GM10266 (cell line): Measurements from ENCODE around the gene RALY.

Experiments used
- DNase-seq: peaks from one replicate; pipeline ENCODE4 v3.0.0; 2012; ENCODE audit errors: extremely low spot score
- TF ChIP-seq, protein P1 (sequence below): IDR thresholded peaks from 2 replicates; pipeline ENCODE4 v1.5.1; 2012; ENCODE audit warnings: mild to moderate bottlenecking, low read depth; ENCODE audit not compliant: control insufficient read depth, insufficient read depth; ENCODE audit errors: missing control alignments

Gene RALY

GRCh38 chr20:34085544-34086040 lies 91.9 kb downstream of the RALY start:
- no peak for DNase-seq
- TF ChIP-seq, protein P1, sequence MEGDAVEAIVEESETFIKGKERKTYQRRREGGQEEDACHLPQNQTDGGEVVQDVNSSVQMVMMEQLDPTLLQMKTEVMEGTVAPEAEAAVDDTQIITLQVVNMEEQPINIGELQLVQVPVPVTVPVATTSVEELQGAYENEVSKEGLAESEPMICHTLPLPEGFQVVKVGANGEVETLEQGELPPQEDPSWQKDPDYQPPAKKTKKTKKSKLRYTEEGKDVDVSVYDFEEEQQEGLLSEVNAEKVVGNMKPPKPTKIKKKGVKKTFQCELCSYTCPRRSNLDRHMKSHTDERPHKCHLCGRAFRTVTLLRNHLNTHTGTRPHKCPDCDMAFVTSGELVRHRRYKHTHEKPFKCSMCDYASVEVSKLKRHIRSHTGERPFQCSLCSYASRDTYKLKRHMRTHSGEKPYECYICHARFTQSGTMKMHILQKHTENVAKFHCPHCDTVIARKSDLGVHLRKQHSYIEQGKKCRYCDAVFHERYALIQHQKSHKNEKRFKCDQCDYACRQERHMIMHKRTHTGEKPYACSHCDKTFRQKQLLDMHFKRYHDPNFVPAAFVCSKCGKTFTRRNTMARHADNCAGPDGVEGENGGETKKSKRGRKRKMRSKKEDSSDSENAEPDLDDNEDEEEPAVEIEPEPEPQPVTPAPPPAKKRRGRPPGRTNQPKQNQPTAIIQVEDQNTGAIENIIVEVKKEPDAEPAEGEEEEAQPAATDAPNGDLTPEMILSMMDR, result no peak

GRCh38 chr20:34088305-34089174 lies 94.8 kb downstream of the RALY start:
- TF ChIP-seq, protein P1, result no peak
- no peak for DNase-seq

DNA sequence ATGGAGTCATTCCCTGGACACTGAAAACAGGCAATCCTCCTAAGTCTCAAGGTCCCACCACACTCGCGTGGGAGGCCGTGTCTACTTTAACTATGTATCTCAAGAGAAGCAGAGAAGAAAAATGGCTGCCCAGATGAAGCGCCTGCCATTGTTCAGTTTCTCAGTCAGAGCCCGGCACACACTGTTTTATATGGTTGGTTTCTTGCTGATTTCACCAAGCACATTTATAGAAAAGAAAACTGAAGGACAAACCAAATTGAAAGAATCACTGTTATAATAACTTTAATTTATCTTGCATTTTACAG lies 95.4 kb downstream of the RALY start:
- no peak for DNase-seq
- TF ChIP-seq, protein P1, result no peak

- no peak for DNase-seq
- TF ChIP-seq, protein P1, result no peak
Measured at GRCh38 chr20:34089655-34090345, 96.1 kb downstream of the RALY start.

DNA sequence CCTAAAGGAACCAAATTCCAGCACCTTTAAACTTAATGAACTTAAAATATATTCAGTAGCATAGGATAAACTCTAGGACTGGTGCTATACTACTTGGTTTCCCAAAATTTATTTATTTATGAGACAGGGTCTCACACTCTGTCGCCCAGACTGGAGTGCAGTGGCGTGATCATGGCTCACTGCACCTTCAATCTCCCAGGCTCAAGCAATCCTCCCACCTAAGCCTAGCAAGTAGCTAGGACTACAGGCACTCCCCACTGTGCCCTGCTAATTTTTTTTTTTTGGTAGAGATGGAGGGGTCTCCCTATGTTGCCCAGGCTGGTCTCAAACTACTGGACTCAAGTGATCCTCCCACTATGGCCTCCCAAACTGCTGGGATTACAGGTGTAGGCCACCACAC lies 96.9 kb downstream of the RALY start:
- no peak for DNase-seq
- TF ChIP-seq, protein P1, result no peak

GRCh38 chr20:34091637-34092200 lies 98.0 kb downstream of the RALY start:
- TF ChIP-seq, protein P1, result no peak
- no peak for DNase-seq
